Activated naive CD4-positive, alpha-beta T cell treated with Interleukin-2 at 50 U/mL for 16 hours (primary cell): ENCODE data around the gene HSD11B1.

Source experiments
- DNase-seq: peaks from one replicate; pipeline ENCODE4 v3.0.0-alpha.2; 2020

HSD11B1 gene

GRCh38 chr1:209728466-209728865 lies 23.8 kb downstream of the HSD11B1 start:
- DNase-seq = no peak

DNA sequence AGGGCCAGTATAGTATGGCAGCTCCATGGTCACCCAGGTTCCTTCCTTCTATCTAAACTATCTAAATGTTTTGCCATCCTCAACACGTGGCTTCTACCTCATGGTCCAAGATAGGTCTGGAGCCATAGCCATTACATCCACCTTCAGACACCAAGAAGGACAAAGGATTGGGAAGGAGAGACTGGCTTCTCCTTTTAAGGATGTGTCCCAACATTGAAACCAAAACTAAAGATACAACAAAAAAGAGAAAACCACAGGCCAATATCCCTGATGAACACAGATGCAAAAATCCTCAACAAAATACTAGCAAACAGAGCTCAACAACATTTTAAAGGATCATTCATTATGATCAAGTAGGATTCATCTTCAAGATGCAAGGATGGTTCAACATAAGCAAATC lies 24.8 kb downstream of the HSD11B1 start:
- no peak for DNase-seq

DNA sequence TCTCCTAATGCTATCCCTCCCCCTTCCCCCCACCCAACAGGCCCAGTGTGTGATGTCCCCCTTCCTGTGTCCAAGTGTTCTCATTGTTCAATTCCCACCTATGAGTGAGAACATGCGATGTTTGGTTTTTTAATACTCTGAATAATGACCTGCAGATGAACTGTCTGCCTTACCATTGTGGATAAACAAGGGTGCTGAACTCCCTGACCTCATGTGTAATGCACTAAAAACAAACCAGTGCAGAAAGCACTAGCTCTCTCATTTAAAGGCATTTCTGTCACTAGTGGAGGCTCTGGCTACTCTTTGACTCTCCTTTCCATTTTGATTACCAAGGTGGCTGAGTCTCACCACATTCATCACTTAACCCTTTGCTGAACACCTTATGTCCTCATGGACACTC lies 28.1 kb downstream of the HSD11B1 start:
- no peak for DNase-seq

DNA sequence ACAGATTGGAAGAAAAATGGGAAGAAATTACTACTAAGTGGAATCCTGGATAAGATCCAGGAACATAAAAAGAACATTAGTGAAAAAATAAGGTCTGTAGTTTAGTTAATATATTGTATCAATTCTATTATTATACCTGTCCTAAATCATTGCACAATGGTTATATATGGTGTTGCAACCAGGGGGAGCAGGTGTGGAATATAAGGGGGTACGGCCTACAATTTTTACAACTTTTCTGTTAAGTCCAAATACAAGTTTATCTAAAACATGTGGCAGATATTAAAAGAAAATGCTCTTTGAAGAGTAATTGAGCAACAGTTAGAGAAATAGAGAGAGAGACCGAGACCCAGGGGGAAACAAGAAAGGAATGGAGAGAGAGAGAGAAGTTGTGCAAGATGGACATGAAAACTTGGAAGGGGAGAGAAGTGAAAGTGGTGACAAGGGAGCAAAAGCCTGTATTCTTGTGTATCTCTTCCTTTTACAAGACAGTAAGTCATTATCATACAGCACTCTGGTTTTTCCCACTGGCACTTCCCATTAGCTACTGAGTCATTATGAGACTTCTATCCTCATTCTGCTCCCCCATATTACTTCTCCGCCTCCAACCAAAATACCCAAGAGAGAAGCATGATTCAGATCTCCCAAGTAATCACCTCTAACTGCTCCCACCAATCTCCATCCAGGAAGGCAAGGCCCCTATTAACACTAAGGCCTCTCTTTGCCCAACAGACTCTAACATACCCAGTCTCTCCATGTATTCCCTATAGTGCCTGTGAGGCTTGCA lies 29.0 kb downstream of the HSD11B1 start:
- DNase-seq = no peak

DNA sequence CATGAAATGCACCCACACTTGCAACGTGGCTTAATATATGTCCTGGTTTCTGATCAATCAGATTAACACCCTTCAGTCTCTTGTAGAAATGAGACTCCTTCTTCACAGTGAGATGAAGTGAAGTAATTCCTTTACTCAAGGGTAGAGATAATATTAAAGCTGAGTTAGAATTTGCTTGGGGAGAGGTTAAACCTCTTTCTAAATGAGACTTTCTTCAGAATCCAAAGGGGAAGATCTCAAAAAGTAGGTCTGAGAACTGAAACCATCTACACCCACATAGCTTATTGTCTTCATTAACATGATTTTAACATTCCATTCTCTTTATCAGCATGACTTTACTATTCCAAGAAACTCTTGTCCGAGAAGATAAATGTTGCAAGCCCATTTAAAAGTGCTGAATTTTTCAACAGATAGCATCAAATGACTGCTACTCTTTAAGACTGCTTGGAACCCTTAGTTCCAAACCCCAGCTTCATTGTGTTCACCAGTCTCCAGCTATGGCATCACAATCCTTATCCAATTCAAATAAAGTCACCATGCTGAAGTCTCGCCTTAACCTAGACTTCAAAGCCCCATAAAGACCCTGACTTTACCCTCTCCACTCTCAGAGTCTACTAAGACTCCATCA lies 32.0 kb downstream of the HSD11B1 start:
- DNase-seq = no peak

GRCh38 chr1:209737118-209737505 lies 32.5 kb downstream of the HSD11B1 start:
- no peak for DNase-seq

DNA sequence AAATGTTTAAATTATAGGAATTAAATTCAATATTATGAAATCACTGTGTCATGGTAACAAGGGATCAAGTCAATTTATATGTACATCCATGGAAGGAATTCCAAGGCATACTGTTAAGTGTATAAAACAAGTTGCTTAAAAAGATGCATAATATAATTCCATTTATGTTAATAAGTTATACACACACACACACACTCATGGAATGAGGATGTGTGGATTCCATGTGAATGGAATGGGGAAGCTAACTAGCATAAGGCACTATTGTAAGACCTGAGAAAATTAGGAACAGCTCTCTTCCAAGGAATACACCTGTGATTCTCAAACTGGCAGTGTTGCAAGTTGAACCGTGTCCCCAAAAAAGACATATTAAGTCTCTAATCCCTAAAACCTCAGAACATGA lies 33.6 kb downstream of the HSD11B1 start:
- DNase-seq = no peak

DNA sequence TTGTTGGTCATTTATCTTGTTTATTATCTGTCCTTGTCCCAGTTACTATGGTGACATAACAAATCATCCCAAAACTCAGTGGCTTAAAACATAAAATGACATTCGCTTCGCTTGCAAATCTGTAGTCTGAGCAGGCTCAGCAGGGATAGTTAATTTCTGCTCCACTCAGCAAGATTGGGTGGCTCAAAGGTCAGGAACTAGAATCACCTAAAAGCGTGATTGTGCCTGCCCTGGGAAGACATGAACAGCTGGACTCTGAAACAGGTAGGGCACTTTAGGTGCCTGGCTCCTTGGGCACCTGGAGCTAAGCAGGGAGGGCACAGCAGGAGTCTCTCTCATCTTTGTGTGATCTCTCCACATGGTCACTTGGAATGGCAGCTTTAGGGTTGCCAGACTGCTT lies 36.5 kb downstream of the HSD11B1 start:
- no peak for DNase-seq

DNA sequence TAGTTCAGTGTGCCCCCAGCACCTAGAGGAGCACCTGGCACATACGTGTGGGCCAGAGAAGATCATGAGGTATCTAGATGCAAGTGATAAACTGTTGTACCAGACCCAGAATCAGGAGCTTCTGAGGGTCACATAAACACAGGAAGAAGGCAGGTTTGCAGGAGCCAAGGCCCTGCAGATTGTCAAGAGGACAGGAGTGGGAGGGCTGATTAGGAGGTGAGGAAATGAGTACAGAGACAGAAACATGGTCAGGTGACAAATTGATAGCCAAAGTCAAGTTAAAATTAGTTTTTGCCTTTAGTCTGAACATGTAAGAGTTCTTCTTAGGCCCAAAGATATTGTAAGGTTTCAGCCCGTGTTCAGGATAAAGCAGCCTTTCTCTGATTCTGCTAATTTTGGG lies 37.2 kb downstream of the HSD11B1 start:
- no peak for DNase-seq

DNA sequence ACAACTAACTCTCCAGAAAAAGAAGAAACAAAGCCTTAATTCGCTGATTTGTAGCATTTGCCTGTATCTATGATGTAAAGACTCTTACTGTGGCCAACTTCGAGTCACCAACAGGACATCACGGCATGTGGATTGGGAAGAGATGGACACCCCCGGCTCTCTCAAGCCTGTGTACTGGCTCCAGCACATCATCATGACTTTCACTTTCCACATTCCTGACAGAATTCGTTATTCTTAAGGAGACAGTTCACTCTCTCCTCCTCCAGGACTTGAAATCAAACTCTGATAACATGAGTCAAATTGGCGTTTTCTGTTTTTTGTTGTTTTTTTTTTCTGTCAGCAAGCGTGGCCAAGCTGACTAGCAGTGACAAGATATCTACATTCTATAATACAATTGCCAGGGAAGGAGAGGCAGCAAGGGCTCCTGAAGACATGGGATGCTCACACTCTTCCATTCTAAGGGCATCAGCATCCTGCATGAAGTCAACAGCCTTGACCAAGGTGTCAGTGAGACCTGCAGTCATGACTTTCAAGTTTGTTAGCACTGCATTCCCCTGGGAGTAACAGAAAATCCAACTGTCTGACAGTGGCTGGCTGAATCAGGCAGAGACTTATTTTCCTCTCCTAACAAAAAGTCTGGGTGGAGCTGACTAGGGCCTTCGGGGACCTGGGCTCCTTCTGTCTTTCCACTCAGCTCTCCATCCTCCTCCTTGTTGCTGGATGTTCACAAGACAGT lies 37.9 kb downstream of the HSD11B1 start:
- no peak for DNase-seq

- no peak for DNase-seq
Observed at GRCh38 chr1:209743145-209743482, 38.5 kb downstream of the HSD11B1 start.

GRCh38 chr1:209746451-209747165 lies 42.0 kb downstream of the HSD11B1 start:
- DNase-seq = no peak

DNA sequence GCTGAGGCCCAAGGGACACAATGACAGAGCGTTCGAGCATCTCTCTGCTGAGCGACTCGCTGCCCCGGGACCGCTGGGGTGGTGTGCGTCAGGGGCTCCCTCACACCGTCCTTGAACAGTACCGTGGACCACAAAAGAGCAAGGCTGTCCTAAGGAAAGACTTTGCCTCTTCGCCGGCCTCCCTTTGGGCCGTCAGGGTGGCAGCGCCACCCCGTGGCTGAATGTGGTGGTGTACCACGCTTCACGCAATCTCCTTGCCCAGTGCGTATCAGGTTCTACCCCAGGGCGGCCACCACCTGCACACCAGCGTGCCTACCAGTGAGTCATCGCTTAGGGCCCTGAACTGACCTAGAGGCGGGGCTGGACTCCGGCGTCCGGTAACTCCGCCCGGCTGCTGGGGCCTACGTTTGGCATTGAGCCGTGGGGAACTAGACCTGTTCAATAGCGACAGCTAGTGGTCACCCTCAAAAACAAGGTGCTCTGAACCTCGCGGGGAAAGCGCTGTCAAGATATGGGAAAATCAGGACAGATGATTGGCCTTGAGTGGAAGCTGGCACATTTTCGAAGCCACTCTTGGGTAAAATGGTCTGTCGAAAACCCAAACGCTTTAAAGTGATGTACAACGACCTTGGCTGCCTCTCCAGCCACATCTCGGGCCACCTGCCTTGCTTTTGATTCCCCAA lies 43.1 kb downstream of the HSD11B1 start:
- peak; percentile 89 for DNase-seq

GRCh38 chr1:209748620-209749019 lies 44.0 kb downstream of the HSD11B1 start:
- DNase-seq = no peak

- DNase-seq = no peak
Observed at GRCh38 chr1:209749205-209749604, 44.6 kb downstream of the HSD11B1 start.

- no peak for DNase-seq
Observed at GRCh38 chr1:209749670-209750323, 45.2 kb downstream of the HSD11B1 start.

GRCh38 chr1:209751627-209752231 lies 47.1 kb downstream of the HSD11B1 start:
- peak; percentile 50 for DNase-seq

DNA sequence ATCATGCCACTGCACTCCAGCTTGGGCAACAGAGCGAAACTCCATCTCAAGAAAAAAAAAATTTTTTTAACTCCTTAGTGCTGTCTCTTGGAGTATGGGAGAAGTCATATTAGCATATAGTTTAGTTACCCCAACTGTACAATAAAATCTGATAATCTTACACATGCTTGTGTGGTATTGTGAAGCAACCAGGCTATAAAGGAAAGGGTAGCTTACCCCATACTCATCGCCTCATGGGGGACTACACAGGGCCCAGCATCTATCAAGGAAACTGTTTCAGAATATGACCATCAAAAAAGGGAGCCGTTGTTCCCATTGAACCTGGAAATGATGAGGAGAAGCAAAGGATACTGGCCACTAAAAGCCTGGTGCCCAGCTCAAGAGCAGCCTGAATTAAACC lies 48.2 kb downstream of the HSD11B1 start:
- DNase-seq = no peak

GRCh38 chr1:209755256-209755655 lies 50.6 kb downstream of the HSD11B1 start:
- no peak for DNase-seq

- peak; percentile 78 for DNase-seq
Observed at GRCh38 chr1:209755926-209756614, 51.4 kb downstream of the HSD11B1 start, which contains the start of gene TRAF3IP3. Gene TRAF3IP3 (plus strand): TSS chr1:209756053. CDS start chr1:209760040, 3,987 bp downstream.
